Activated B cell treated with CpG ODN at 0.5 μM for 24 hours (primary cell): ENCODE measurements around the gene ARHGEF28. TPM values are rescaled to one million over a fixed set of nuclear protein-coding genes. Genes with fewer than 3 reads are reported as not detected.

Experiments
- ATAC-seq: fragments of 200-7000 bp; cut with Tn5 transposase; one replicate; pipeline ENCODE4 v1.10.0; 2021; ENCODE audit warnings: low read depth, mild to moderate bottlenecking, moderate library complexity
- CTCF ChIA-PET: fragments of 350-600 bp; sonication (Branson Sonifier 250); formaldehyde crosslinking; loops from one replicate; lab custom pipeline; 2021; ENCODE audit warnings: antibody characterized with exemption; lab: Charles Lee
- POLR2A ChIA-PET: fragments of 350-600 bp; sonication (Branson Sonifier 250); formaldehyde crosslinking; loops from one replicate; lab custom pipeline; 2021; ENCODE audit warnings: antibody characterized with exemption; lab: Charles Lee
- DNase-seq: peaks from one replicate; pipeline ENCODE4 v3.0.0; 2022
- H3K27ac Mint-ChIP-seq: one replicate; pipeline ENCODE4 v1.8.0; 2020; ENCODE audit warnings: mixed read lengths
- H3K27me3 Mint-ChIP-seq: one replicate; pipeline ENCODE4 v1.8.0; 2021; ENCODE audit warnings: mixed read lengths
- H3K36me3 Mint-ChIP-seq: one replicate; pipeline ENCODE4 v1.8.0; 2021; ENCODE audit warnings: low read depth, mixed read lengths
- H3K4me1 Mint-ChIP-seq: one replicate; pipeline ENCODE4 v1.8.0; 2021; ENCODE audit warnings: mixed read lengths
- H3K4me3 Mint-ChIP-seq: one replicate; pipeline ENCODE4 v1.8.0; 2020; ENCODE audit warnings: mild to moderate bottlenecking, mixed read lengths
- H3K9me3 Mint-ChIP-seq: one replicate; pipeline ENCODE4 v1.8.0; 2020; ENCODE audit warnings: mixed read lengths
- CTCF ChIP-seq: fragments of 200-600 bp; IDR thresholded peaks from one replicate; pipeline ENCODE4 v1.8.0; 2022; ENCODE audit warnings: antibody characterized with exemption, mild to moderate bottlenecking
- intact Hi-C: fragments of 100-400 bp; cut with micrococcal nuclease; formaldehyde crosslinking; loops from one replicate; pipeline ENCODE4 v1.15.1; 2024
- total RNA-seq: library from RNA; stranded (reverse); gene quantifications from 2 replicates; pipeline ENCODE4 v1.2.3, GENCODE V29; 2022

The ARHGEF28 gene
- total RNA-seq, 1 donor from 2014 or later: not detected

- ATAC-seq (no peak), DNase-seq (no peak)
- POLR2A ChIA-PET: no interaction called here
- TF ChIP-seq CTCF: no peak
- Mint-ChIP-seq H3K4me1 (no peaks in the 10 kb centered on the region), H3K9me3 (no peaks in the 10 kb centered on the region), H3K36me3 (no peaks in the 10 kb centered on the region), H3K27me3 (peaks cover 4% of the 10 kb centered on the region), H3K4me3 (no peak overlapping the region), H3K27ac (no peak overlapping the region)
- intact Hi-C loops: no loop called here
- CTCF ChIA-PET: no interaction called here
Measured at GRCh38 chr5:73670731-73671130, 44.7 kb downstream of the ARHGEF28 start.

GRCh38 chr5:73672132-73672531, 46.1 kb downstream of the ARHGEF28 start:
- TF ChIP-seq CTCF: no peak
- Mint-ChIP-seq H3K36me3 (no peaks in the 10 kb centered on the region), H3K27ac (no peak overlapping the region), H3K4me1 (no peaks in the 10 kb centered on the region), H3K9me3 (no peaks in the 10 kb centered on the region), H3K4me3 (no peak overlapping the region), H3K27me3 (peaks cover 4% of the 10 kb centered on the region)
- DNase-seq (no peak), ATAC-seq (no peak)
- POLR2A ChIA-PET: no interaction called here
- intact Hi-C loops: no loop called here
- CTCF ChIA-PET: no interaction called here

GRCh38 chr5:73673161-73673591, 47.2 kb downstream of the ARHGEF28 start:
- no peak for DNase-seq
- no peak overlapping the region for H3K27ac Mint-ChIP-seq
- intact Hi-C loops: no loop called here
- TF ChIP-seq CTCF: no peak
- ChIA-PET CTCF (no interaction called here), POLR2A (no interaction called here)
- H3K9me3 Mint-ChIP-seq: no peaks in the 10 kb centered on the region
- H3K36me3 Mint-ChIP-seq: no peaks in the 10 kb centered on the region
- no peak overlapping the region for H3K4me3 Mint-ChIP-seq
- H3K27me3 Mint-ChIP-seq: peaks cover 4% of the 10 kb centered on the region
- no peaks in the 10 kb centered on the region for H3K4me1 Mint-ChIP-seq
- ATAC-seq: no peak

- DNase-seq (no peak), ATAC-seq (no peak)
- H3K4me3 Mint-ChIP-seq: no peak overlapping the region
- H3K9me3 Mint-ChIP-seq: no peaks in the 10 kb centered on the region
- H3K36me3 Mint-ChIP-seq: no peaks in the 10 kb centered on the region
- no peak for TF ChIP-seq CTCF
- no peak overlapping the region for H3K27ac Mint-ChIP-seq
- H3K4me1 Mint-ChIP-seq: no peaks in the 10 kb centered on the region
- no peaks in the 10 kb centered on the region for H3K27me3 Mint-ChIP-seq
- ChIA-PET CTCF (no interaction called here), POLR2A (no interaction called here)
- intact Hi-C loops: no loop called here
Measured at GRCh38 chr5:73674669-73675004, 48.6 kb downstream of the ARHGEF28 start.

- no peaks in the 10 kb centered on the region for H3K27me3 Mint-ChIP-seq
- no peak for TF ChIP-seq CTCF
- H3K36me3 Mint-ChIP-seq: no peaks in the 10 kb centered on the region
- DNase-seq: no peak
- ChIA-PET CTCF (no interaction called here), POLR2A (interaction anchor here (0.5 kb wide), 1 partner anchor 237 kb away, joined by 3 read pairs; no protein-coding TSS in a partner anchor)
- no peaks in the 10 kb centered on the region for H3K9me3 Mint-ChIP-seq
- H3K4me3 Mint-ChIP-seq: no peak overlapping the region
- no peaks in the 10 kb centered on the region for H3K4me1 Mint-ChIP-seq
- intact Hi-C loops: no loop called here
- no peak for ATAC-seq
- H3K27ac Mint-ChIP-seq: no peak overlapping the region
Measured at GRCh38 chr5:73678322-73678740, 52.3 kb downstream of the ARHGEF28 start.
